Measurements from ENCODE around the gene MROH2A.

The MROH2A gene

DNA sequence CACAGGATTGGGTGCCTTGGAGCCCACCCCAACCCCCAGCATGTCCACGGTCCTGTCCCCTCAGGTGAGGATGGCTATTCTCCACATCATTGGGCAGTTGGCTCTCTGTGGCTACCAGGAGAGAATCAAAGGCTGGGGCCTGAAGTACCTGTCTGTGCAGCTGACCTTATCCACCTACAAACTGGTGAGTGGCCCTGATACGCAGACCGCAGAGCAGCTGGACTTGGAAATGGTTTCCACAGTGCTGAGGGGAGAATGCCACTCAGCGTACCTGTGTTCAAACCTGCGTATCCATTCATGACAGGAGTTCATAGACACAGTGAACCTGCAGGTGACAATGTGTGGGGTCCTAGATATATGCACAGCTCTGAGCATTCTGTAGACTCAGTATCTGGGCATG, 21.6 kb downstream of the MROH2A start:
- no peak for DNase-seq (ENCODE audit: low read depth)

DNA sequence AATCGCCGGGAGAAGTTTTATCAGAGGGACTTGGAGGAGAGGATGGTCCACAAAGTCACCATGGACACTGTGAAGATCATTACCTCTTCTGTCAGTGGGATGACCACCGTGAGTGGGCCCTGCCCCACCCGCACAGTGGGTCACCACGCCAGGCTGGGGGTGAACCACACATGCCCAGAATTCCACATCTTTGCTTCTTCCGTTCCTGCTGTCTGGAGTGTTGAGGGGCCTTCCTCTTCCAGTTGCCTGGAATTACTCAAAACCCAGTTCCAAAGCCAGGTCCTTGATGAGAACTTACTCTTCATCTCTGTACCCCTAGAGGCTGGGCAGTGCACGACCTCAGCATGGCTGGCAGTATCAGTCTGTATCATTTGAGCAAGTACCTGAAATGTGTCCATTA, 22.1 kb downstream of the MROH2A start:
- no peak for DNase-seq (ENCODE audit: low read depth)

GRCh38 chr2:233801357-233802131, 23.4 kb downstream of the MROH2A start:
- no peak for DNase-seq (ENCODE audit: low read depth)

GRCh38 chr2:233802132-233802815, 24.1 kb downstream of the MROH2A start:
- no peak for DNase-seq (ENCODE audit: low read depth)

DNA sequence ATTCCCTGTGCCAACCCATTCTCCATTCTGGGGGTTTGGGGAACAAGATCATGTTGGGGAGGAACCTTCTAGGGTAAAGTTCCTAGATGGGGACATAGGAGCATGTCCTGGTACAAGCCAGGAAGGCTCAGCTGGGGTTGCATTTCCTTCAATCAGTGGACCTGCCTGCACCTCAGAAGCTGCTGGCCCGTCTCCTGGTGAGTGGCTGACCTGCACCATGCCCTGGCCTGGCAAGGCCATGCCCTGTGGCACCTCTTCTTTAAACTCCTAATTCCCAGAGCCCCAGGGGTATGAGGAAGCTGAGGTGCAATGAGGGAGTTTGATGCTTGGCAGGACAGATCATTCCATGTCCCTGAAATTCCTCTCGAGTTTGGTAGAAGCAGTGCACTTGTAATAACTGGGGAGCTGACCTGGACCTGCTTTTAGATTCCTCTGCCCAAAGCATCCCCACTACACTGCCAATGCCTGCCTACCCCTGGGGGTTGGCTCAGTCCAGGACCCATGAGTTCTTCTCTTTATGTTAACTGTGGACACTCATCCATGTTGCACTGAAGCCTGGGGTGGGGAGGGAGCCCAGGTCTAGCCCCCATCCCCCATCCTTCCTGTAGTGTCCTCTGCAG, 25.3 kb downstream of the MROH2A start:
- DNase-seq (ENCODE audit: low read depth), result no peak

- no peak for DNase-seq (ENCODE audit: low read depth)
Observed at GRCh38 chr2:233803994-233804393, 25.9 kb downstream of the MROH2A start.

DNA sequence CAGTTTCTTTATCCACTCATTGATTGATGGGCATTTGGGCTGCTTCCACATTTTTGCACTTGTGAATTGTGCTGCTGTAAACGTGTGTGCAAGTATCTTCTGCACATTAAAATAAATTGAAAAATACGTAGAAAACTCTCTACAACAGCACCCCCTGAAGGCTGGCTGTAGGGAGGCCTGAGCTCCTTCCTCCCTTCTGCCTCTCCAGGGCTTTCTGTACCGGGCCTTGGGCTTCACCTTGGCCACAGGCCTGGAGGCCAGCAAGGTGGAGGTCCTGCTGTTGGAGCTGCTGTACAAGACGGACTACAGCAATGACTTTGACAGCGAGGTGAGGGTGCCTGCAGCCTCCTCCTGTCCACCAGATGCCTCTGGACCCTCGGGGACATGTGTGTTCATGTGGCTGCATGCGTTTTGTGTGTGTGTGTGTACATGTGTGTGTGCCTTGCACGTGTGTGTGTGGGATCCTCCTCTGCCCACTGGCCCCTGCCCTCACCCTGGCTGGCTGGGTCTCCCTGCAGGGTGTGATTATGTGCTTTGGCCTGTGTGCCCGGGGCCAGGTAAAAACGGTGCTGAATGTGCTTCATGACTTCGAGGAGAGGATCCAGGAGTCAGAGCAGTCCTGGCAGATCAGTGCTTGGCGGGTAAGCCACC, 29.2 kb downstream of the MROH2A start:
- no peak for DNase-seq (ENCODE audit: low read depth)

- DNase-seq (ENCODE audit: low read depth), result no peak
Observed at GRCh38 chr2:233807966-233808935, 30.1 kb downstream of the MROH2A start.

- DNase-seq (ENCODE audit: low read depth), result no peak
Observed at GRCh38 chr2:233810385-233810784, 32.3 kb downstream of the MROH2A start.

DNA sequence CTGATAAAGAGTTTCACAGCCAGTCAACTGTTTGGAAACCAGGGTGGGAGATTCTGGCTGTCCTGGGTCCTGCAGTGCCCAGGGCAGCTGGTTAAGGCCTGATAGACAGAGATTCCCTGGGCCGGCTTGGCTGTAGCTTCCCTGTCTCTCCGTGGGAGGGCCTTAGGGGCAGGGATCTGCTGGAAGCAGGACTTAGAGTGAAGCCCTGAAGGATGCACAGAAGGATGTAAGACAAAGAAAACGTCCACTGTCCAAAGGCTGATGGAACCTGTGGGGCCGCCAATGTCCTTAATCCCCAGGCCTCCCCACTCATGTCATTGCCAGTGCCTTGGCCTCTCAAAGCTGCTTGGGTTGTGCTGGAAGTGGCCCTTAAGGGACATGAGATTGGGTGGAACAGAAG, 33.0 kb downstream of the MROH2A start:
- DNase-seq (ENCODE audit: low read depth), result no peak

DNA sequence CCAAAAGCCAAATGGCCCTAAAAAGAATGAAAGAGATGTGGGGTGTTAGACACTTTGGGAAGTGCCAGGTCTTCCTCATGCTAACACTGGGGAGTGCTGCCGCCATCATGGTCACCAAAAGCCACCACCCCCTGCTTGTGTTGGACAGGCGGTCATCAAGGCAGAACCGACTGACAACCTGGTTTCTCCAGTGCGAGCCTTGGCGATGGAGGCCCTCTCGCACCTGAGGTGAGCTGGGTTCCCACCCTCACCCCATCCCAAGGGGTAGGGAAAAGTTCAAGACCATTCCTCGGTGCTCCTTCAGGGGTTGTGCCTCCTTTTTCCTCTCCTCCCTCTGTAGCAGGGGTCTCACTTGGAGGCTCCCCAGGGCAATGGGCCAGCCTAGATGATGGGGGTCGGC, 33.6 kb downstream of the MROH2A start:
- DNase-seq (ENCODE audit: low read depth), result no peak

GRCh38 chr2:233813236-233814055, 35.3 kb downstream of the MROH2A start:
- DNase-seq (ENCODE audit: low read depth), result no peak

GRCh38 chr2:233814056-233814835, 36.1 kb downstream of the MROH2A start:
- no peak for DNase-seq (ENCODE audit: low read depth)

DNA sequence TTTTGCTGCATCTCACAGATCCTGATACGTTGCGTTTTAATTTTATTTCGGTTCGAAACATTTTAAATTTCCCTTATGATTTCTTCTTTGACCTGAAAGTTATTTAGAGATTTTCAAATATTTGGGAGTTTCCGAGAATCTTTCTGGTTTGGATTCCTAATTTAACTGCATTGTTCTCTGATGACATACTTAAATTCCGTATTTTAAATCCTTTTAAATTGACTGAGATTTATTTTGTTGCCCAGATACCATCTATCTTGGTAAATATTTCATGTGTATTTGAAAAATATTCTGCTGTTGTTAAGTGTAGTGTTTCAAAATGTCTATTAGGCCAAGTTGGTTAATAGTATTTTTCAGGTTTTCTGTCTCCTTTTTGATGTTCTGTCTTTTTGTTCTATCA, 37.7 kb downstream of the MROH2A start:
- no peak for DNase-seq (ENCODE audit: low read depth)

GRCh38 chr2:233816334-233816733, 38.2 kb downstream of the MROH2A start:
- no peak for DNase-seq (ENCODE audit: low read depth)

DNA sequence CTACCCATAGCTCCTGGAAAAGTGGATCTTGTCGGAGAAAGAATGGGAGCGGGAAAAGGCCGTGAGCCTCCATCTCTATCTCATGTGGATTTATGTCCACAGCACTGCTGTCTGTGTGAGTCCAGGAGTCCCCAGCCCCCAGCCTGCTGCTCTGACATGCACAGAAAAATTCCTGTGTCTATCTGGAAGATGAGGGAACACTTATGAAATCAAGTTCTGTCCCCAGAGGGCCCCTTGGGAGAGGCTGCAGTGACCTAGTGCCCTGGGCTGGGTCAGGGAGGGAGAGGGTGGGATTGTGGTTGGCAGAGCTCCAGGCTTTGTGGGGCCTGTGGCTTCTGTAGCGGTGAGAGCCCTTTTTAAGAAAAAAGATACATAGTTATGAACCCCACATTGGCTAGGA, 38.6 kb downstream of the MROH2A start:
- no peak for DNase-seq (ENCODE audit: low read depth)

- no peak for DNase-seq (ENCODE audit: low read depth)
Observed at GRCh38 chr2:233817361-233817911, 39.3 kb downstream of the MROH2A start.

DNA sequence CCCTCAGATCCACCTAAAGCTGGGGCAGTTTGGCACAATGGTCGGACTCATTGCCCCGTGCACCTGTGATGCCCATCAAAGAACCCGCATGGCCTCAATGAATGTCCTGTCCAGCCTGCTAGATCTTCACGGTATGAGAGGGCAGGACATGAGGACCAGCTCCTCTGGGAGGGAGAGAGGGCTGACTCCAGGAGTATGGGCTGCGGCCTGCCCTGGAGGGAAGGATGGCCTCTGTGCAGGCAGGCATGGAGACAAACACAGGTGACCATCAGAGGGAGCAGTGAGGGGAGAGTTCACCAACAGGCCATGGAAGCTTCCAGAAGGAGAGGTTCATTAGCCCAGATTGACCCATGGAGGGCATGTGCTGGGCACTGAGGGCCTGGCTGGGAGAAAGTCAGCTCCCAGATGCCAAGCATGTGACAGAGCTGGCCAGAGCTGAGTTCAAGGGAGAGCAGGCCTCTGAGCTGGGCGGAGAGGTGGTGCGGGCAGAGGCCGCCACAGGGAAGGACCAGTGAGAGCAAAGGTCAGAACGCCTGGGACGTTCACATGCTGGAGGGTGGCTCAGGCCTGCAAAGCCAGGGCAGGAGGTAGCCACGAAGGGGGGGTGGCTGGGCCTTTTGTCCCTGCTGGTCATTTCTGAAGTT, 40.0 kb downstream of the MROH2A start:
- DNase-seq (ENCODE audit: low read depth), result no peak
